Measurements from ENCODE around the gene PIAS1.

PIAS1 gene

DNA sequence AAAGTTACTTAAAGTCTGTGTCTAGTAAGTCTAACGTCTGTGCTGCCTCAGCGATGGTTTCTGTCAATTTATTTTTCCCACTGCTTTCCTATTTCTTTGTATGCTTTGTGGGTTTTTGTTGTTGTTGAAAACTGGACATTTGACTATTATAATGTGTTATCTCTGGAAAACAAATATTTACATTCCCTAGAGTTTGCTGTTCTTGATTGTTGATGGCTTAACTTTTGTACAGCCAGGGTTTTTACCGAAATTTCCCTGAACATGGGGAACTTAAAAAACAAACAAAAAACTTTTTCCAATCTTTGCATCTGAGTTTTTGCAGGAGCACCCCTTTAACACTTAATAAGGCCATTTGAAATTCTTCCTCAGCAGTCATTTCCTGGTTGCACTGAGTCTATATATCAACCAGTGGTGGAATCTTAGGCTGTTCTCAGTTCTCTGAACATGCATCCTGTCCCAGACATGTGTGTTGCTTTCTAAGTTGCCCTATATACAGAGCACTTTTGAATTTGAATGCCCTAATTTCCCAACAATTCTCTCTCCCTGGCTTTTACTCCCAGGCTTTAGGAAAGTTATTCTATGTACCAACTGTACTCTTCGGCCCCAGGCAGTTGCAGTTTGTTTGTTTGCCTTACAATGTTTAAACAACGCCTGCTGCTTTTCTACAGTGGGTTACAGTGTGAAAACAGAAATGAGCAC lies 11.8 kb upstream of the PIAS1 start:
- TF ChIP-seq, protein P1, sequence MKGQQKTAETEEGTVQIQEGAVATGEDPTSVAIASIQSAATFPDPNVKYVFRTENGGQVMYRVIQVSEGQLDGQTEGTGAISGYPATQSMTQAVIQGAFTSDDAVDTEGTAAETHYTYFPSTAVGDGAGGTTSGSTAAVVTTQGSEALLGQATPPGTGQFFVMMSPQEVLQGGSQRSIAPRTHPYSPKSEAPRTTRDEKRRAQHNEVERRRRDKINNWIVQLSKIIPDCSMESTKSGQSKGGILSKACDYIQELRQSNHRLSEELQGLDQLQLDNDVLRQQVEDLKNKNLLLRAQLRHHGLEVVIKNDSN (IDR thresholded peaks at IDR 0.05): no peak
- TF ChIP-seq ZBTB7A (IDR thresholded peaks at IDR 0.05; ENCODE audit: low read depth) (no peak), EP300 (IDR thresholded peaks at IDR 0.05; ENCODE audit: borderline replicate concordance) (no peak), EGR1 (IDR thresholded peaks at IDR 0.05) (no peak), RAD21 (IDR thresholded peaks at IDR 0.05; ENCODE audit: low read depth) (no peak), CREB1 (IDR thresholded peaks at IDR 0.05; ENCODE audit: low read depth) (no peak), YY1 (IDR thresholded peaks at IDR 0.05; ENCODE audit: low read depth) (no peak), TCF12 (IDR thresholded peaks at IDR 0.05; ENCODE audit: low read depth) (no peak), TAF1 (IDR thresholded peaks at IDR 0.05; ENCODE audit: low read depth) (no peak), FOXM1 (IDR thresholded peaks at IDR 0.05; ENCODE audit: borderline replicate concordance, low read depth) (no peak)
- TF ChIP-seq, protein P2, sequence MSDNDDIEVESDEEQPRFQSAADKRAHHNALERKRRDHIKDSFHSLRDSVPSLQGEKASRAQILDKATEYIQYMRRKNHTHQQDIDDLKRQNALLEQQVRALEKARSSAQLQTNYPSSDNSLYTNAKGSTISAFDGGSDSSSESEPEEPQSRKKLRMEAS (IDR thresholded peaks at IDR 0.05): no peak

DNA sequence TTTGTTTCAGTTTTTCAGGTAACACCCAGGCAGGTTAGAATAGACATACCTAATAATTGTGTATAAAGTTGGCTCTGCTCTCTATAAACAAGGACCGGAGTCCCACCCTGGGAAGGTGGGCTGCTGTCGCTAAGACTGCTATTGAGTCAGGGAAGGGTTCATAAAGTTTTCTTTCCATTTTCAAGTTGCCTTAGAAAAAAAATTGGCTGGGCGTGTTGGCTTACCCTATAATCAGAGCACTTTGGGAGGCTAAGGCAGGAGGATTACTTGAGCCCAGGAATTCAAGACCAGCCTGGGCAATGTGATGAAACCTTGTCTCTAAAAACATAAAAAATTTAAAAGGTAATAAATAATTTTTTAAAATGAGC lies 11.3 kb upstream of the PIAS1 start:
- TF ChIP-seq ZBTB7A (IDR thresholded peaks at IDR 0.05; ENCODE audit: low read depth) (no peak), CREB1 (IDR thresholded peaks at IDR 0.05; ENCODE audit: low read depth) (no peak), TCF12 (IDR thresholded peaks at IDR 0.05; ENCODE audit: low read depth) (no peak), CEBPB (IDR thresholded peaks at IDR 0.05) (no peak), EGR1 (IDR thresholded peaks at IDR 0.05) (no peak), RAD21 (IDR thresholded peaks at IDR 0.05; ENCODE audit: low read depth) (no peak), FOXM1 (IDR thresholded peaks at IDR 0.05; ENCODE audit: borderline replicate concordance, low read depth) (no peak), REST (IDR thresholded peaks at IDR 0.05; ENCODE audit: low read depth) (no peak), TEAD4 (IDR thresholded peaks at IDR 0.05) (no peak), YY1 (IDR thresholded peaks at IDR 0.05; ENCODE audit: low read depth) (no peak), TAF1 (IDR thresholded peaks at IDR 0.05; ENCODE audit: low read depth) (no peak), EP300 (IDR thresholded peaks at IDR 0.05; ENCODE audit: borderline replicate concordance) (no peak), NFIC (IDR thresholded peaks at IDR 0.05) (no peak)
- TF ChIP-seq, protein P1 (IDR thresholded peaks at IDR 0.05): no peak
- TF ChIP-seq, protein P2 (IDR thresholded peaks at IDR 0.05): no peak

DNA sequence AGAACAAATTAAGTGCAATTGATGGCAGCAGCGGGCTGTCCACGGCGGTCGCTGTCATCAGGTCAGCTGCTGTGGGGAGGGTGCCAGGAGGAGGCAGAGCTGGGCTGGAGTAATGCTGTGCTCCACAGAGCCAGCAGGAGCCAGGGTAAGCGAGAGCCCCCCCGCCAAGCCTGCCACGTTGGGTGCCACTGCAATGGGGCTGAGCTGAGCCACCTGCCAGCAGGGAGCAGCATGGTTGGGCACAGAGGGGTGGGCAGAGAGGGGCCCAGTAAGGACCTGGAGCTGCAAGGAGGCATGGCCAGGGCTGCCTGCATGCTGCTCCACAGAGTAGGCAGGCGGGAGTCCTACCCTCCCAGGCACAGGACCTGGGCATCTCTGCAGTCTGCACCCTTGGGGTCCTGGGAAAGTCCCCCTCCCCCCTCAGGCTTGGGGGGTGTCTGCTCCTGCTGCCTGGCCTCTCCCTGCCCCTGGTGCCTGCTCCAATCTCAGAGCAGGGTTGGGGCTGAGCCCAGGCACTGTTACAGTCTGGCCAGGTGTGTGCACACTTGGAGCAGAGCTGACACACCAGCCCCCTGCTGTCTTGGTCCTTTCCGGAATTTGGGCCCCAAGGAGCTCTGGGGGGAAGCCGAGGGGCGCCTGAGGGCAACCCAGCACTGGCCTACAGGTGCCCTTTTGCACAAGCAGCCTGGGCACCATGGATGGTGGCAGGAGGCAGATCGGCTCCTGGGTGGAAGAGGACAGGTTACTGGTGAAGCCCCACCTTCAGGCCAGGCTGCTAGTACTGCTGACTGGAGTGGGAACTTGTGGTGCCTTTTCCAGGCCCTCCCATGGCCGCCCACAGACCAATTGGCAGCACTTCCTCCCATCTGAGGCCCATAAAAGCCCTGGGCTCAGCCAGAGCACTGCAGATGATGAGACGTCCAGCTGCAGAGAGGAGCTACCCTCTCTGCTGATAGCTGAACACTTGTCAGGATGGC lies 8.5 kb upstream of the PIAS1 start:
- TF ChIP-seq RAD21 (IDR thresholded peaks at IDR 0.05; ENCODE audit: low read depth): no peak

DNA sequence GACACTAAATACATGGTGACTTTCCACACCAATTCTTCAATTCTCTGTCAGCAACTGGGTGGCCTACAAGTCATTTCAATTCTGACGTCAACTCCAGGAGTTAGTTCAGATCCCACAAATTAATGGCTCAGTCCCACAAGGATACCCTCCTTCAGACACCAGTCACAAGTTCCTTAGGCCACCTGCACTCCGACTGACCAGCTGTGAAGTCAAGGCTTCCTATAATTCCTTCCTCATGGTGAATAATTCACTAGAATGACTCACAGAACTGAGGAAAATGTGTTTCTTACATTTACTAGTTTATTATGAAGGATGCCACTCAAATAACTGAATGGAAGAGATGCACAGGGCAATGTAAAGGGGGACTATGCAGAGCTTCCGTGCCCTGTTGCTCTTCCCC lies 6.3 kb upstream of the PIAS1 start:
- TF ChIP-seq FOXM1 (IDR thresholded peaks at IDR 0.05; ENCODE audit: borderline replicate concordance, low read depth) (no peak), RAD21 (IDR thresholded peaks at IDR 0.05; ENCODE audit: low read depth) (no peak), REST (IDR thresholded peaks at IDR 0.05; ENCODE audit: low read depth) (no peak), EGR1 (IDR thresholded peaks at IDR 0.05) (no peak), TCF12 (IDR thresholded peaks at IDR 0.05; ENCODE audit: low read depth) (no peak), NFIC (IDR thresholded peaks at IDR 0.05) (no peak), CREB1 (IDR thresholded peaks at IDR 0.05; ENCODE audit: low read depth) (no peak), TAF1 (IDR thresholded peaks at IDR 0.05; ENCODE audit: low read depth) (no peak), EP300 (IDR thresholded peaks at IDR 0.05; ENCODE audit: borderline replicate concordance) (no peak), YY1 (IDR thresholded peaks at IDR 0.05; ENCODE audit: low read depth) (no peak), ZBTB7A (IDR thresholded peaks at IDR 0.05; ENCODE audit: low read depth) (no peak)
- TF ChIP-seq, protein P1 (IDR thresholded peaks at IDR 0.05): no peak

DNA sequence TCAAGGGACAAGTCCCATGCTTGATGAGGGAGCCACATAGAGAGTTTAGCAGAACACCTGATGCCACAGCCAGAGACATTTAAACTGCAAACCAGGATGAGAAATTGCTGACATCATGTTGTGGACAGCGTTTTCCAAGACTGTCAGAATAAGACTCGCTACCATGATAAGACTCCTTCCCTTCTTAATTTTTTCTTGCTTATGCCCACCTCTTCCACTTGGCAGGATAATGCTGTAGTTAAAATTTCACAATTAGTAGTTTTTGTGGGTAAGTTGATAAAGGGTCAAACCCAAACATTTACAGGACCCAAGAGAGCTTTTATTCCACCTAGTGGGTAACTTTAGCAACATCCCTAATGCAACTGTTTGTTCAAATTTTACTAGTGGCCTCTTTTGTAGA lies 3.0 kb upstream of the PIAS1 start:
- TF ChIP-seq ZBTB7A (IDR thresholded peaks at IDR 0.05; ENCODE audit: low read depth) (no peak), RAD21 (IDR thresholded peaks at IDR 0.05; ENCODE audit: low read depth) (0 out of 2 replicates have a peak, but pooled peaks have one; percentile 9)
